Dermis microvascular lymphatic vessel endothelial cell (primary cell): ENCODE measurements around the gene SALL2. TPM values are rescaled to one million over a fixed set of nuclear protein-coding genes. Genes with fewer than 3 reads are reported as not detected.
"Not testable (repeated sequence)": the region's sequence is repeated elsewhere in the genome, so short reads cannot be mapped to it uniquely, and the experiment has no call there.

Source experiments
- DNase-seq, 2 donors: peaks; one replicate each; pipeline versions ENCODE4 v3.0.0 to v3.0.0-alpha.2; 2010; ENCODE audit warnings: low read depth in 2 of 2
- total RNA-seq: library from RNA; depleted of rRNA; stranded (reverse); fragments of >200 nt; gene quantifications from 2 replicates; pipeline ENCODE4 v1.2.1, GENCODE V29; 2014

SALL2 gene
- total RNA-seq, result 0.13 and 0.89 TPM in 2 replicates

- peak in 1 of 2 donors; percentile 47 for DNase-seq
These were observed at the start of gene SALL2 for GRCh38 chr14:21525962-21526671. Gene SALL2, minus strand, starts transcription at chr14:21526346. Its CDS starts 219 bp downstream, at chr14:21526127.

- no peak for DNase-seq
These were observed 49.5 kb upstream of the SALL2 start for GRCh38 chr14:21575661-21576060.

- no peak for DNase-seq
These were observed 46.5 kb upstream of the SALL2 start for GRCh38 chr14:21572604-21573003.

- no peak for DNase-seq
These were observed 32.6 kb upstream of the SALL2 start for GRCh38 chr14:21558703-21559170.

GRCh38 chr14:21557084-21557901 lies 31.1 kb upstream of the SALL2 start:
- peak; percentile 68 to 85 for DNase-seq

GRCh38 chr14:21556378-21557083 lies 30.4 kb upstream of the SALL2 start:
- no peak for DNase-seq

- no peak for DNase-seq
These were observed 27.1 kb upstream of the SALL2 start for GRCh38 chr14:21553266-21553665.

GRCh38 chr14:21544588-21544987 lies 18.4 kb upstream of the SALL2 start:
- DNase-seq, result not testable (repeated sequence)

GRCh38 chr14:21543963-21544362 lies 17.8 kb upstream of the SALL2 start:
- DNase-seq, result no peak

- DNase-seq, result no peak
These were observed 17.4 kb upstream of the SALL2 start for GRCh38 chr14:21543521-21543960.

- no peak for DNase-seq
These were observed 15.4 kb upstream of the SALL2 start for GRCh38 chr14:21541413-21542074.

GRCh38 chr14:21539189-21539940 lies 13.2 kb upstream of the SALL2 start:
- DNase-seq, result no peak

- no peak for DNase-seq
These were observed 10.9 kb upstream of the SALL2 start for GRCh38 chr14:21537090-21537424.

GRCh38 chr14:21536418-21537089 lies 10.4 kb upstream of the SALL2 start:
- DNase-seq, result no peak

GRCh38 chr14:21535545-21536417 lies 9.6 kb upstream of the SALL2 start:
- DNase-seq, result no peak

GRCh38 chr14:21534576-21534975 lies 8.4 kb upstream of the SALL2 start:
- DNase-seq, result no peak

GRCh38 chr14:21533294-21533693 lies 7.1 kb upstream of the SALL2 start:
- no peak for DNase-seq

GRCh38 chr14:21529515-21529914 lies 3.4 kb upstream of the SALL2 start:
- DNase-seq, result no peak
